HFF-Myc (cell line): ENCODE data around the gene PHLDA1.

Source experiments
- DNase-seq: peaks from one replicate; pipeline ENCODE4 v3.0.0-alpha.2; 2011; ENCODE audit warnings: low read depth; ENCODE audit errors: extremely low read depth
- H3K4me3 ChIP-seq: replicated peaks from 2 replicates; pipeline ENCODE4 v1.5.1; 2011; ENCODE audit warnings: low read depth, mild to moderate bottlenecking, control low read depth, low read length
- TF ChIP-seq, protein P1 (sequence below): IDR thresholded peaks from 2 replicates; pipeline ENCODE4 v1.5.1; 2012; ENCODE audit warnings: mild to moderate bottlenecking, low read depth, low read length, control low read depth; ENCODE audit errors: missing control alignments

PHLDA1 gene

DNA sequence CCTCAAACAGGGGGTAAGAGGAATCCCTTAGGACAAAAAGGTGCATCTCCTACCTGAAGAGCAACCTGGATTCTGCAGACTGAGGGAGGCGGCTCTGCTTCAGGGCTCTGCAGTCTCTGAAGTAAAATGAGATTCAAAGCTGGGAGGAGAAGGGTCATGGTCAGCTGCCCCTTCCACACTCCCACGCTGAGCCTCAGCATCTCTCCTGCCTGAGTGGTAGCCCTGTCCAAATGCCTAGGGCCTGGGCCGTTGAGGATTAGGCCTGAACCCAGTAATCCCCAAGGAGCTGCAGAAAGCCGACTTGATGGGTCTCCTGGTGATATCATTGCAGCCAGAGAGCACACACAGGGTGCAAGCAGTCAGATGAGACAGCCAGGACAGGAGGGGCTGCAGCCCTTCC lies 18.9 kb downstream of the PHLDA1 start:
- no peak overlapping the region for H3K4me3 ChIP-seq
- no peak for DNase-seq
- TF ChIP-seq, protein P1, sequence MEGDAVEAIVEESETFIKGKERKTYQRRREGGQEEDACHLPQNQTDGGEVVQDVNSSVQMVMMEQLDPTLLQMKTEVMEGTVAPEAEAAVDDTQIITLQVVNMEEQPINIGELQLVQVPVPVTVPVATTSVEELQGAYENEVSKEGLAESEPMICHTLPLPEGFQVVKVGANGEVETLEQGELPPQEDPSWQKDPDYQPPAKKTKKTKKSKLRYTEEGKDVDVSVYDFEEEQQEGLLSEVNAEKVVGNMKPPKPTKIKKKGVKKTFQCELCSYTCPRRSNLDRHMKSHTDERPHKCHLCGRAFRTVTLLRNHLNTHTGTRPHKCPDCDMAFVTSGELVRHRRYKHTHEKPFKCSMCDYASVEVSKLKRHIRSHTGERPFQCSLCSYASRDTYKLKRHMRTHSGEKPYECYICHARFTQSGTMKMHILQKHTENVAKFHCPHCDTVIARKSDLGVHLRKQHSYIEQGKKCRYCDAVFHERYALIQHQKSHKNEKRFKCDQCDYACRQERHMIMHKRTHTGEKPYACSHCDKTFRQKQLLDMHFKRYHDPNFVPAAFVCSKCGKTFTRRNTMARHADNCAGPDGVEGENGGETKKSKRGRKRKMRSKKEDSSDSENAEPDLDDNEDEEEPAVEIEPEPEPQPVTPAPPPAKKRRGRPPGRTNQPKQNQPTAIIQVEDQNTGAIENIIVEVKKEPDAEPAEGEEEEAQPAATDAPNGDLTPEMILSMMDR = no peak

DNA sequence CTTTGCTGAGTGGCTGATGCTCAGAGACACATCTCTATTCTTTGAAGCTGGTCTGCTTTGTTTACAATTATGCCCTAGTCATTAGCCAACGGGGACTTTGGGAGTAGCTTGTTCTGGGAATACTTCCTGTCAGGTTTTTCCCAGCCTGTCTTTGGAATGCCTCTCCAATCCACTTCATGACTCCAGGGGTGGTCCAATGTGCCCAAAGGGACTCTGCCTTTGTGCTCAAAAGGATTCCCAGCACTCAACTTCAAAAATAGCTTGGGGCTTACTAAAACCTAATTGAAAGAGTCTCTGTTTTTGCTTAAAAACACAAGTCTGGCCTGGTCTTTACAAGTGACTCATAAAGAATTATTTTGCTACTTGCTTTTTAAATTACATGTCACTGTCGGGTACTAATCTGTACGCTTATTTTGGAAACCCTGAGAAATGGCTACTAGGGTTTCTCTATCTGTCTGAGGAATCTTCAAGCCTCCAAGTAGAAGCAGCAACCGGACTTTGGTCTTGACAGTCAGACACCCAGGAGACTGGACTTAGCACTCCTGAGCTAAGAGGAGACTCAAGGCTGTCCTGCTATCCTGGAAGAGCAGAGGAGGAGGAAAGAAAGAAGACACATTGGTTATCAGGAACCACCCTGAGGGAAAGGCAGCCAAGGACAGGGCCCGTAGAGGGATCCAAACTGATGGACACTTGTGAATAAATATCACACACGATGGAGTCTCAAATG lies 20.7 kb downstream of the PHLDA1 start:
- TF ChIP-seq, protein P1 = no peak
- H3K4me3 ChIP-seq = no peak overlapping the region
- DNase-seq = no peak

DNA sequence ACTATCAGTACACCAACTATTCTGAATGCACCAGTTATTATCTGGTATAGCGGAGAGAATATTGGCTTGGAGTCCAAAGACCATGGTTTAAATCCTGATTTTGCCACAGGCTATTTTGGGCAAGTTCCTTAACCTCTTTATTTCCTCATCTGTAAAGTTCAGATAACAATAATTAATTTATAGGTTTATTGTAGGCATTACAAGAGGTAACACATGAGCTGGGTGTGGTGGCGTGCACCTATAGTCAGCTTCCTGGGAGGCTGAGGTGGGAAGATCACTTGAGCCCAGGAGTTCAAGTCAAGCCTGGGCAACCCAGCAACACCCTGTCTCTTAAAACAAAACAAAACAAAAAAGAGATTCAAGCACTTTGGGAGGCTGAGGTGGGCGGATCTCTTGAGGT lies 23.1 kb downstream of the PHLDA1 start:
- H3K4me3 ChIP-seq = no peak overlapping the region
- TF ChIP-seq, protein P1 = no peak
- no peak for DNase-seq

DNA sequence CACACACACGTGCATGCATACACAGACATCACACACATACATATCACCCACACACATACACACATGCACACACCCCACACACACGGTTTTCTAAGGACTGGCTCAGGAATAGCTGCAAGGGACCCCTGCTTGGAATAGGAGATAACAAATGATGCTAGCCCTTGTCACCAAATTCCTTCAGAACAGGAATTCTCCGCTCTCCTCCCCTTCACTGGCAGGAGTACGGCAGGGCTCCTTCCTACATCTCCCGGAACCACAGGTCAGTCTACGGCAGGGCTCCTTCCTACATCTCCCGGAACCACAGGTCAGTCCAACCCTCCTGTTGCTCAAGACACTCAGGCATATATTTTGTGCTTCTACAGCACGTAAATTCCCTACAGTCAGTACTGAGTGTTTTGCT lies 23.9 kb downstream of the PHLDA1 start:
- H3K4me3 ChIP-seq = no peak overlapping the region
- TF ChIP-seq, protein P1 = no peak
- DNase-seq = no peak

DNA sequence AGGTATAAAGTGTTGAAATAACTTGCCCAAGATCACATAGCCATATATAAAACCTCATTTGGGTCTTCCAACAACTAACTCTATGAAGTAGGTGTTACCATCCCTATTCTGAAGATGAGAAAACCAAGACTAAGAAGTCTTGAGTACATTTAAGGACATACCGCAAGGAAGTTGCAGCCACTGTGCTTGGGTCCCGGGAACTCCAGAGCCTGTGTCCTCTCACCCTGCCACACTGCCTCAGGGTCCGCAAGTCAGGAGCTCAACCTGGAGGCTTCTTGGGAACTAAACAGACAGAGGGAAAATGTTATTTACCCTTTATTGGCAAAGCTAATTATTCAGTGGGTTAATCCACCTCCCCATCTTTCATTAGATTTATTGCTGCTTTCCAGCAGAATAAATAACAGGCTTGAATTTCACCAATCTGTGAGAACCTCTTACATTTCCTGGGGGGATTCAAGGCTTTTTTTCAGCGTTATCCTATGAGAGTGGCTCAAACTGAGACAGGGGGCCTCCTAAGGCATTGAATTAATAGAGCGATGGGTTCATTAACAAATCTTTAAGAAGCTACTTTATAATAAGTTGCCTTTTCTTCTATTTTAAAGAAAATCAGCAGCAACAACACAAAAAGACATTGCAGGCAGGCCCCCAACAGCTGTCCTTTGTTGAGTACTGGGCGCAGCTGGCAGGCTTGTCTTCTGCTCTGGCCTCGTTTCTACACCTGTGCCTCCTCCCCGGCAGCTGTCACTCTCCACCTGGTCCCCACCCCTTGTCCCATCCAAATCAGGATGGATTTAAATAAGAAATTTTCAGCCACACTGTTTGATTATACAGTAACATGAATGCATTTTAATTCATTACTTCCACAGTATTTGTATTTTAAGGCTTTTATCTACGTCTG lies 25.3 kb downstream of the PHLDA1 start:
- no peak for DNase-seq
- H3K4me3 ChIP-seq = no peak overlapping the region
- TF ChIP-seq, protein P1 = no peak

DNA sequence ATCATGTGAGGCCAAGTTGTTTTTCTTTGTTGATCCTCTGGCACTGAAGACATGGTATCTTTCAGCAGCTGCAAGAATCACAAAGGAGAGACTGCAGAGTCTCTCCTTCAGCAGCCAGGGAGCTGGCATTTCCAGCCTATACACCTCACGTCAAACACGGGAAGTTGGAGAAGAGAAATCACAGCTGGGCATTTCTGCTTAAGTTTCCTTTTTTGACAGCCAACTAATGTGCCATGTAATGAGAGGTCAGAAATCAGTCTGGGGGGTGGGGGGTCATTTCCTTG lies 28.3 kb downstream of the PHLDA1 start:
- TF ChIP-seq, protein P1 = no peak
- no peak for DNase-seq

More for the DNA sequence above, 28.3 kb downstream of the PHLDA1 start:
- H3K4me3 ChIP-seq = no peak overlapping the region
